ENCODE results near the gene VAV2.

Gene VAV2

GRCh38 chr9:133835262-133835901 is 156.7 kb downstream of the VAV2 start:
- DNase-seq (ENCODE audit: low read depth), result no peak

GRCh38 chr9:133834080-133834976 is 157.8 kb downstream of the VAV2 start:
- DNase-seq (ENCODE audit: low read depth), result no peak

- no peak for DNase-seq (ENCODE audit: low read depth)
Observed at GRCh38 chr9:133833388-133834025, 158.6 kb downstream of the VAV2 start.

GRCh38 chr9:133832877-133833276 is 159.2 kb downstream of the VAV2 start:
- DNase-seq (ENCODE audit: low read depth), result no peak

GRCh38 chr9:133830711-133831110 is 161.4 kb downstream of the VAV2 start:
- DNase-seq (ENCODE audit: low read depth), result no peak

GRCh38 chr9:133830310-133830709 is 161.8 kb downstream of the VAV2 start:
- no peak for DNase-seq (ENCODE audit: low read depth)

- no peak for DNase-seq (ENCODE audit: low read depth)
Observed at GRCh38 chr9:133828338-133828997, 163.7 kb downstream of the VAV2 start.

GRCh38 chr9:133826289-133827085 is 165.6 kb downstream of the VAV2 start:
- DNase-seq (ENCODE audit: low read depth), result no peak

- DNase-seq (ENCODE audit: low read depth), result no peak
Observed at GRCh38 chr9:133825555-133826218, 166.4 kb downstream of the VAV2 start.

GRCh38 chr9:133824802-133825186 is 167.3 kb downstream of the VAV2 start:
- DNase-seq (ENCODE audit: low read depth), result no peak

GRCh38 chr9:133824106-133824801 is 167.9 kb downstream of the VAV2 start:
- no peak for DNase-seq (ENCODE audit: low read depth)

- no peak for DNase-seq (ENCODE audit: low read depth)
Observed at GRCh38 chr9:133823189-133824105, 168.7 kb downstream of the VAV2 start.

- no peak for DNase-seq (ENCODE audit: low read depth)
Observed at GRCh38 chr9:133822430-133823065, 169.6 kb downstream of the VAV2 start.

GRCh38 chr9:133821601-133822429 is 170.3 kb downstream of the VAV2 start:
- no peak for DNase-seq (ENCODE audit: low read depth)

GRCh38 chr9:133819923-133820322 is 172.2 kb downstream of the VAV2 start:
- no peak for DNase-seq (ENCODE audit: low read depth)

- DNase-seq (ENCODE audit: low read depth), result no peak
Observed at GRCh38 chr9:133818444-133818843, 173.7 kb downstream of the VAV2 start.

- DNase-seq (ENCODE audit: low read depth), result no peak
Observed at GRCh38 chr9:133815781-133816180, 176.3 kb downstream of the VAV2 start.

Measured in activated T-cell treated with anti-CD3 and anti-CD28 coated beads for 24 hours (primary cell).